Neural progenitor cell (in vitro differentiated cells): Measurements from ENCODE around the gene CES5A. TPM values are rescaled to one million over a fixed set of nuclear protein-coding genes. Genes with fewer than 3 reads are reported as not detected.

Source experiments
- DNase-seq: peaks from one replicate; pipeline ENCODE4 v3.0.0-alpha.2; 2016; ENCODE audit warnings: low spot score
- H2AFZ ChIP-seq: fragments of 200-600 bp; sonication (generic); replicated peaks from 2 replicates; pipeline ENCODE4 v1.6.1; 2016; ENCODE audit warnings: antibody characterized with exemption
- H3F3A ChIP-seq: fragments of 200-600 bp; sonication (generic); 2 replicates; pipeline ENCODE4 v1.6.1; 2016; ENCODE audit warnings: antibody characterized with exemption, low read depth
- H3K27ac ChIP-seq: fragments of 200-600 bp; sonication (generic); 2 replicates; pipeline ENCODE4 v1.5.1; 2016; ENCODE audit warnings: mild to moderate bottlenecking
- H3K27me3 ChIP-seq: fragments of 200-600 bp; sonication (generic); 2 replicates; pipeline ENCODE4 v1.6.1; 2016; ENCODE audit warnings: mild to moderate bottlenecking, moderate library complexity
- H3K36me3 ChIP-seq: fragments of 200-600 bp; sonication (generic); 2 replicates; pipeline ENCODE4 v1.5.1; 2016
- H3K4me1 ChIP-seq: fragments of 200-600 bp; sonication (generic); 2 replicates; pipeline ENCODE4 v1.6.1; 2016; ENCODE audit warnings: mixed run types
- H3K4me2 ChIP-seq: fragments of 200-600 bp; sonication (generic); 2 replicates; pipeline ENCODE4 v1.6.1; 2016
- H3K4me3 ChIP-seq: fragments of 200-600 bp; sonication (generic); 2 replicates; pipeline ENCODE4 v1.5.1; 2016
- H3K79me2 ChIP-seq: fragments of 200-600 bp; sonication (generic); 2 replicates; pipeline ENCODE4 v1.6.1; 2016; ENCODE audit warnings: low read depth
- H3K9ac ChIP-seq: fragments of 200-600 bp; sonication (generic); 2 replicates; pipeline ENCODE4 v1.6.1; 2016
- H3K9me3 ChIP-seq: fragments of 200-600 bp; sonication (generic); 2 replicates; pipeline ENCODE4 v1.5.1; 2016; ENCODE audit warnings: low read depth
- H4K20me1 ChIP-seq: fragments of 200-600 bp; sonication (generic); 2 replicates; pipeline ENCODE4 v1.6.1; 2016; ENCODE audit warnings: low read depth
- H3K27ac Mint-ChIP-seq: 3 replicates; pipeline ENCODE4 v1.8.0; 2021; ENCODE audit warnings: mixed read lengths
- H3K27me3 Mint-ChIP-seq: 2 replicates; pipeline ENCODE4 v1.8.0; 2022; ENCODE audit warnings: low read depth, mild to moderate bottlenecking, inconsistent platforms, moderate library complexity, mixed read lengths; ENCODE audit not compliant: insufficient read depth
- H3K36me3 Mint-ChIP-seq: 3 replicates; pipeline ENCODE4 v1.8.0; 2021; ENCODE audit warnings: mixed read lengths
- H3K4me1 Mint-ChIP-seq: 3 replicates; pipeline ENCODE4 v1.8.0; 2021; ENCODE audit warnings: mixed read lengths
- H3K4me3 Mint-ChIP-seq: 3 replicates; pipeline ENCODE4 v1.8.0; 2021; ENCODE audit warnings: mild to moderate bottlenecking, moderate library complexity, mixed read lengths
- H3K9me3 Mint-ChIP-seq: 3 replicates; pipeline ENCODE4 v1.8.0; 2020; ENCODE audit warnings: mixed read lengths
- EZH2 ChIP-seq: fragments of 200-600 bp; sonication (generic); IDR thresholded peaks from 2 replicates; pipeline ENCODE4 v1.6.1; 2017; ENCODE audit warnings: antibody characterized with exemption, mild to moderate bottlenecking, moderate library complexity
- EZH2phosphoT487 ChIP-seq: fragments of 200-600 bp; sonication (generic); IDR thresholded peaks from 2 replicates; pipeline ENCODE4 v1.6.1; 2017; ENCODE audit warnings: antibody characterized with exemption
- total RNA-seq: library from RNA; depleted of rRNA; stranded (reverse); fragments of >200 nt; gene quantifications from 2 replicates; pipeline ENCODE4 v1.2.3, GENCODE V29; 2015; ENCODE audit warnings: low replicate concordance
- TF ChIP-seq, protein P1 (sequence below): fragments of 200-600 bp; sonication (generic); IDR thresholded peaks from 2 replicates; pipeline ENCODE4 v1.5.1; 2017; ENCODE audit warnings: antibody characterized with exemption, mild to moderate bottlenecking

The CES5A gene
- total RNA-seq, 1 donor from 2014 or later, result not detected

- Histone ChIP-seq H2AFZ (peak overlapping the region; percentile 50), H3K9me3 (no peaks in the 10 kb centered on the region), H3K4me1 (peaks cover 11% of the 10 kb centered on the region), H3K4me2 (no peak overlapping the region), H3F3A (no peaks in the 10 kb centered on the region), H3K27me3 (no peaks in the 10 kb centered on the region), H3K36me3 (no peaks in the 10 kb centered on the region), H3K4me3 (no peak overlapping the region), H3K9ac (no peak overlapping the region), H4K20me1 (no peaks in the 10 kb centered on the region), H3K79me2 (no peaks in the 10 kb centered on the region), H3K27ac (no peak overlapping the region)
- DNase-seq, result no peak
- Mint-ChIP-seq H3K4me1 (peaks cover 12% of the 10 kb centered on the region), H3K27ac (no peak overlapping the region), H3K36me3 (no peaks in the 10 kb centered on the region), H3K4me3 (no peak overlapping the region), H3K9me3 (no peaks in the 10 kb centered on the region), H3K27me3 (peaks cover 3% of the 10 kb centered on the region)
- TF ChIP-seq EZH2phosphoT487 (no peak), EZH2 (no peak)
- TF ChIP-seq, protein P1, sequence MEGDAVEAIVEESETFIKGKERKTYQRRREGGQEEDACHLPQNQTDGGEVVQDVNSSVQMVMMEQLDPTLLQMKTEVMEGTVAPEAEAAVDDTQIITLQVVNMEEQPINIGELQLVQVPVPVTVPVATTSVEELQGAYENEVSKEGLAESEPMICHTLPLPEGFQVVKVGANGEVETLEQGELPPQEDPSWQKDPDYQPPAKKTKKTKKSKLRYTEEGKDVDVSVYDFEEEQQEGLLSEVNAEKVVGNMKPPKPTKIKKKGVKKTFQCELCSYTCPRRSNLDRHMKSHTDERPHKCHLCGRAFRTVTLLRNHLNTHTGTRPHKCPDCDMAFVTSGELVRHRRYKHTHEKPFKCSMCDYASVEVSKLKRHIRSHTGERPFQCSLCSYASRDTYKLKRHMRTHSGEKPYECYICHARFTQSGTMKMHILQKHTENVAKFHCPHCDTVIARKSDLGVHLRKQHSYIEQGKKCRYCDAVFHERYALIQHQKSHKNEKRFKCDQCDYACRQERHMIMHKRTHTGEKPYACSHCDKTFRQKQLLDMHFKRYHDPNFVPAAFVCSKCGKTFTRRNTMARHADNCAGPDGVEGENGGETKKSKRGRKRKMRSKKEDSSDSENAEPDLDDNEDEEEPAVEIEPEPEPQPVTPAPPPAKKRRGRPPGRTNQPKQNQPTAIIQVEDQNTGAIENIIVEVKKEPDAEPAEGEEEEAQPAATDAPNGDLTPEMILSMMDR, result no peak
Observed at GRCh38 chr16:55912022-55912421, 36.8 kb upstream of the CES5A start.

DNA sequence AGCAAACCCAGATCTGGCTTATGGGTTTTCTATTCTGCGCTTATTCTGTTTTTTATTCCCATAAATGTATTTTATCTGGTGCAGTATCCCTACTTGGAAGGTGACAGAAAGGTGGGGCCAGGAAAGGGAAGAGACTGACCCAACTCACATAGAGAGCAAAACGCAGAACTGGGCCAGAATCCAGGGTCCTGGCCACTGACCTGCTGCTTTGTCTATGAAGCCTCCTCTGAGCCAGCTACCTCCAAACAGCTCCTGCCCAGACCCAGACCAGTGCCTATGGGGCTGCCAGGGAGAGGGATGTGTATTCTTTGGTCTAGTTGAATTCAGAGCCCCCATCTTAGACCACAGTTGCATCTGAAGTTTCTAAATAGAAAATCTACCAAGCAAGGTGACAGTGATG lies 36.4 kb upstream of the CES5A start:
- no peak for TF ChIP-seq EZH2
- Histone ChIP-seq H3K79me2 (no peaks in the 10 kb centered on the region), H3K9me3 (no peaks in the 10 kb centered on the region), H3K4me1 (peaks cover 11% of the 10 kb centered on the region), H3F3A (no peaks in the 10 kb centered on the region), H4K20me1 (no peaks in the 10 kb centered on the region), H3K9ac (no peak overlapping the region), H3K36me3 (no peaks in the 10 kb centered on the region), H3K4me2 (no peak overlapping the region), H3K27me3 (no peaks in the 10 kb centered on the region), H3K4me3 (no peak overlapping the region), H3K27ac (no peak overlapping the region), H2AFZ (no peak overlapping the region)
- DNase-seq, result no peak
- Mint-ChIP-seq H3K4me1 (peaks cover 12% of the 10 kb centered on the region), H3K27me3 (peaks cover 3% of the 10 kb centered on the region), H3K36me3 (no peaks in the 10 kb centered on the region), H3K4me3 (no peak overlapping the region), H3K27ac (no peak overlapping the region), H3K9me3 (no peaks in the 10 kb centered on the region)

- Mint-ChIP-seq H3K4me3 (no peak overlapping the region), H3K9me3 (no peaks in the 10 kb centered on the region), H3K4me1 (peaks cover 4% of the 10 kb centered on the region), H3K27me3 (peaks cover 8% of the 10 kb centered on the region), H3K27ac (no peak overlapping the region), H3K36me3 (no peaks in the 10 kb centered on the region)
- no peak overlapping the region for H3K27ac ChIP-seq
- H3K79me2 ChIP-seq, result no peaks in the 10 kb centered on the region
- H3F3A ChIP-seq, result no peaks in the 10 kb centered on the region
- TF ChIP-seq, protein P1, result no peak
- TF ChIP-seq EZH2 (no peak), EZH2phosphoT487 (no peak)
- no peaks in the 10 kb centered on the region for H3K36me3 ChIP-seq
- no peaks in the 10 kb centered on the region for H3K9me3 ChIP-seq
- H3K9ac ChIP-seq, result no peak overlapping the region
- H3K4me1 ChIP-seq, result peaks cover 5% of the 10 kb centered on the region
- H4K20me1 ChIP-seq, result no peaks in the 10 kb centered on the region
- H2AFZ ChIP-seq, result no peak overlapping the region
- no peak for DNase-seq
- no peaks in the 10 kb centered on the region for H3K27me3 ChIP-seq
- no peak overlapping the region for H3K4me2 ChIP-seq
- H3K4me3 ChIP-seq, result no peak overlapping the region
Observed at GRCh38 chr16:55909876-55910275, 34.7 kb upstream of the CES5A start.

GRCh38 chr16:55908641-55909040 lies 33.5 kb upstream of the CES5A start:
- Histone ChIP-seq H3K4me2 (no peak overlapping the region), H3F3A (no peaks in the 10 kb centered on the region), H3K4me1 (peaks cover 5% of the 10 kb centered on the region), H4K20me1 (no peaks in the 10 kb centered on the region), H3K36me3 (no peaks in the 10 kb centered on the region), H3K9me3 (no peaks in the 10 kb centered on the region), H3K79me2 (no peaks in the 10 kb centered on the region), H3K27me3 (peaks cover under 1% of the 10 kb centered on the region), H2AFZ (no peak overlapping the region), H3K4me3 (no peak overlapping the region), H3K9ac (no peak overlapping the region), H3K27ac (no peak overlapping the region)
- H3K9me3 Mint-ChIP-seq, result peaks cover 11% of the 10 kb centered on the region
- H3K27me3 Mint-ChIP-seq, result peaks cover 10% of the 10 kb centered on the region
- no peak overlapping the region for H3K27ac Mint-ChIP-seq
- no peaks in the 10 kb centered on the region for H3K36me3 Mint-ChIP-seq
- H3K4me1 Mint-ChIP-seq, result peaks cover 4% of the 10 kb centered on the region
- H3K4me3 Mint-ChIP-seq, result no peak overlapping the region
- TF ChIP-seq, protein P1, result no peak
- TF ChIP-seq EZH2, result no peak
- TF ChIP-seq EZH2phosphoT487, result no peak
- DNase-seq, result no peak
